HEK293 (cell line): Measurements from ENCODE around the gene TTC9.
A peak's percentile ranks its signal among the peaks of the same experiment; 100 is the strongest.

Experiments used
- CTCF ChIA-PET: fragments of 350-600 bp; formaldehyde crosslinking; extraction: SDS; loops from one replicate; lab custom pipeline; 2021; ENCODE audit warnings: antibody characterized with exemption; lab: Yijun Ruan, JAX
- POLR2A ChIA-PET: fragments of 300-600 bp; formaldehyde crosslinking; extraction: SDS; loops from one replicate; lab custom pipeline; 2020; ENCODE audit warnings: antibody characterized with exemption, inconsistent platforms; lab: Yijun Ruan, JAX
- H3K27ac ChIP-seq: fragments of 200-500 bp; sonication (Bioruptor generic); 2 replicates; pipeline ENCODE4 v1.5.1; 2014; ENCODE audit warnings: low read depth, low read length, control low read depth, inconsistent platforms; ENCODE audit errors: extremely low read depth
- H3K36me3 ChIP-seq, 2 experiments: fragments of 200-500 bp in 1 of 2; sonication (Bioruptor generic) in 1 of 2; 1 replicate in 1 of 2; 2 replicates in 1 of 2; pipeline ENCODE4 v1.5.1; 2014 to 2017; ENCODE audit warnings: inconsistent platforms in 2 of 2, low read length in 2 of 2; ENCODE audit not compliant: control insufficient read depth in 2 of 2, insufficient read depth in 1 of 2
- H3K4me1 ChIP-seq: fragments of 200-500 bp; sonication (Bioruptor generic); 2 replicates; pipeline ENCODE4 v1.5.1; 2014; ENCODE audit warnings: mild to moderate bottlenecking, low read length, inconsistent platforms; ENCODE audit not compliant: control insufficient read depth, insufficient read depth
- H3K4me3 ChIP-seq: 2 replicates; pipeline ENCODE4 v1.5.1; 2011; ENCODE audit warnings: low read depth, mild to moderate bottlenecking, control low read depth, low read length, moderate library complexity
- H3K9me3 ChIP-seq: fragments of 200-500 bp; sonication (Bioruptor generic); 2 replicates; pipeline ENCODE4 v1.5.1; 2014; ENCODE audit warnings: low read depth, low read length, inconsistent platforms; ENCODE audit not compliant: control insufficient read depth, insufficient read depth
- ATF2 ChIP-seq: fragments of 450-650 bp; formaldehyde crosslinking; IDR thresholded peaks from 2 replicates; pipeline ENCODE4 v1.5.1; 2016; ENCODE audit warnings: missing biosample characterization, missing genetic modification characterization, low read depth
- BCL11B ChIP-seq: fragments of 450-650 bp; formaldehyde crosslinking; IDR thresholded peaks from 2 replicates; pipeline ENCODE4 v1.5.1; 2016; ENCODE audit warnings: low read depth, missing biosample characterization, missing genetic modification characterization
- IKZF3 ChIP-seq: fragments of 450-650 bp; IDR thresholded peaks from 2 replicates; pipeline ENCODE4 v1.5.0; 2018; ENCODE audit warnings: missing biosample characterization, mild to moderate bottlenecking, missing genetic modification characterization, moderate library complexity
- PATZ1 ChIP-seq: fragments of 450-650 bp; formaldehyde crosslinking; IDR thresholded peaks from 2 replicates; pipeline ENCODE4 v1.5.1; 2016; ENCODE audit warnings: missing biosample characterization, missing genetic modification characterization
- PBX3 ChIP-seq: sonication (generic); formaldehyde crosslinking; IDR thresholded peaks from 2 replicates; pipeline ENCODE4 v1.8.1; 2022; ENCODE audit warnings: mild to moderate bottlenecking, moderate library complexity, missing genetic modification reagents
- PRDM1 ChIP-seq: fragments of 450-650 bp; formaldehyde crosslinking; IDR thresholded peaks from 2 replicates; pipeline ENCODE4; 2016; ENCODE audit warnings: missing biosample characterization, missing genetic modification characterization
- REPIN1 ChIP-seq: fragments of 450-650 bp; formaldehyde crosslinking; IDR thresholded peaks from 2 replicates; pipeline ENCODE4 v1.5.1; 2017; ENCODE audit warnings: missing biosample characterization, missing genetic modification characterization, low read depth
- SP7 ChIP-seq: fragments of 450-650 bp; formaldehyde crosslinking; IDR thresholded peaks from 2 replicates; pipeline ENCODE4 v1.5.1; 2016; ENCODE audit warnings: missing biosample characterization, missing genetic modification characterization
- TRIM28 ChIP-seq: IDR thresholded peaks from 2 replicates; pipeline ENCODE4 v1.6.1; 2011; ENCODE audit warnings: low read length, control low read depth, borderline replicate concordance
- ZFP37 ChIP-seq: fragments of 450-650 bp; formaldehyde crosslinking; IDR thresholded peaks from 2 replicates; pipeline ENCODE4 v1.5.1; 2016; ENCODE audit warnings: missing biosample characterization, missing genetic modification characterization
- ZFP41 ChIP-seq: fragments of 450-650 bp; formaldehyde crosslinking; IDR thresholded peaks from 2 replicates; pipeline ENCODE4 v1.5.1; 2016; ENCODE audit warnings: missing biosample characterization, missing genetic modification characterization, borderline replicate concordance
- ZIC2 ChIP-seq: fragments of 450-650 bp; formaldehyde crosslinking; IDR thresholded peaks from 2 replicates; pipeline ENCODE4 v1.5.1; 2016; ENCODE audit warnings: missing biosample characterization, missing genetic modification characterization
- ZNF121 ChIP-seq: fragments of 450-650 bp; formaldehyde crosslinking; IDR thresholded peaks from 2 replicates; pipeline ENCODE4 v1.5.1; 2016; ENCODE audit warnings: missing biosample characterization, missing genetic modification characterization
- ZNF138 ChIP-seq: fragments of 450-650 bp; formaldehyde crosslinking; IDR thresholded peaks from 2 replicates; pipeline ENCODE4 v1.5.1; 2016; ENCODE audit warnings: missing biosample characterization, missing genetic modification characterization, borderline replicate concordance
- ZNF184 ChIP-seq: fragments of 450-650 bp; IDR thresholded peaks from 2 replicates; pipeline ENCODE4 v1.5.1; 2018; ENCODE audit warnings: missing biosample characterization, mild to moderate bottlenecking, missing genetic modification characterization
- ZNF248 ChIP-seq: fragments of 450-650 bp; formaldehyde crosslinking; IDR thresholded peaks from 2 replicates; pipeline ENCODE4 v1.5.1; 2017; ENCODE audit warnings: missing biosample characterization, missing genetic modification characterization
- ZNF292 ChIP-seq: fragments of 450-650 bp; formaldehyde crosslinking; IDR thresholded peaks from 2 replicates; pipeline ENCODE4 v1.5.1; 2016; ENCODE audit warnings: low read depth, missing biosample characterization, missing genetic modification characterization, borderline replicate concordance
- ZNF335 ChIP-seq: fragments of 450-650 bp; formaldehyde crosslinking; conservative IDR thresholded peaks from 2 replicates; pipeline ENCODE4 v1.5.1; 2016; ENCODE audit warnings: missing biosample characterization, missing genetic modification characterization
- ZNF366 ChIP-seq: fragments of 450-650 bp; formaldehyde crosslinking; conservative IDR thresholded peaks from 2 replicates; pipeline ENCODE4 v1.5.1; 2016; ENCODE audit warnings: missing biosample characterization, missing genetic modification characterization
- ZNF394 ChIP-seq: fragments of 450-650 bp; formaldehyde crosslinking; IDR thresholded peaks from 2 replicates; pipeline ENCODE4 v1.5.1; 2016; ENCODE audit warnings: missing biosample characterization, missing genetic modification characterization, mild to moderate bottlenecking, moderate library complexity, borderline replicate concordance
- ZNF48 ChIP-seq: fragments of 450-650 bp; formaldehyde crosslinking; IDR thresholded peaks from 2 replicates; pipeline ENCODE4 v1.5.1; 2016; ENCODE audit warnings: missing biosample characterization, missing genetic modification characterization
- ZNF488 ChIP-seq: fragments of 450-650 bp; formaldehyde crosslinking; IDR thresholded peaks from 2 replicates; pipeline ENCODE4 v1.5.1; 2016; ENCODE audit warnings: missing biosample characterization, missing genetic modification characterization
- ZNF514 ChIP-seq: fragments of 450-650 bp; formaldehyde crosslinking; IDR thresholded peaks from 2 replicates; pipeline ENCODE4 v1.5.1; 2016; ENCODE audit warnings: missing biosample characterization, missing genetic modification characterization
- ZNF555 ChIP-seq: fragments of 450-650 bp; formaldehyde crosslinking; conservative IDR thresholded peaks from 2 replicates; pipeline ENCODE4 v1.5.1; 2017; ENCODE audit warnings: missing biosample characterization, mild to moderate bottlenecking, missing genetic modification characterization, inconsistent platforms
- ZNF623 ChIP-seq: fragments of 450-650 bp; formaldehyde crosslinking; IDR thresholded peaks from 2 replicates; pipeline ENCODE4 v1.5.1; 2016; ENCODE audit warnings: missing biosample characterization, missing genetic modification characterization
- ZNF639 ChIP-seq: fragments of 450-650 bp; formaldehyde crosslinking; IDR thresholded peaks from 2 replicates; pipeline ENCODE4 v1.5.1; 2016; ENCODE audit warnings: missing biosample characterization, missing genetic modification characterization
- ZNF654 ChIP-seq: fragments of 450-650 bp; formaldehyde crosslinking; IDR thresholded peaks from 2 replicates; pipeline ENCODE4 v1.5.1; 2016; ENCODE audit warnings: low read depth, missing biosample characterization, missing genetic modification characterization
- ZNF660 ChIP-seq: fragments of 450-650 bp; IDR thresholded peaks from 2 replicates; pipeline ENCODE4 v1.5.1; 2018; ENCODE audit warnings: missing biosample characterization, mild to moderate bottlenecking, missing genetic modification characterization
- ZNF76 ChIP-seq: fragments of 450-650 bp; formaldehyde crosslinking; IDR thresholded peaks from 2 replicates; pipeline ENCODE4; 2016; ENCODE audit warnings: low read depth, missing biosample characterization, missing genetic modification characterization, borderline replicate concordance
- ZNF837 ChIP-seq: fragments of 450-650 bp; formaldehyde crosslinking; IDR thresholded peaks from 2 replicates; pipeline ENCODE4 v1.5.1; 2016; ENCODE audit warnings: missing biosample characterization, missing genetic modification characterization
- ZSCAN4 ChIP-seq: fragments of 450-650 bp; formaldehyde crosslinking; IDR thresholded peaks from 2 replicates; pipeline ENCODE4 v1.5.1; 2017; ENCODE audit warnings: missing biosample characterization, missing genetic modification characterization

TTC9 gene

GRCh38 chr14:70713511-70713916 lies 71.8 kb downstream of the TTC9 start (continued):
- TF ChIP-seq PATZ1 (tag by site-specific recombination) = no peak
- no peak for TF ChIP-seq ZNF488 (tag by site-specific recombination)
- no peak for TF ChIP-seq ZNF639 (tag by site-specific recombination)
- no peak for TF ChIP-seq ZNF555 (tag by site-specific recombination)
- no peak for TF ChIP-seq ZNF48
- TF ChIP-seq ZSCAN4 (tag by site-specific recombination) = no peak
- TF ChIP-seq ZNF248 (tag by site-specific recombination) = no peak
- no peak for TF ChIP-seq ZNF514 (tag by site-specific recombination)
- no peak for TF ChIP-seq REPIN1 (tag by site-specific recombination)
- TF ChIP-seq ZNF623 (tag by site-specific recombination) = no peak
- no peak for TF ChIP-seq ZNF76

GRCh38 chr14:70714055-70714550 lies 72.4 kb downstream of the TTC9 start:
- Histone ChIP-seq H3K4me3 (no peak overlapping the region), H3K4me1 (0 out of 2 replicates have a peak, but pooled peaks cover 2% of the 10 kb centered on the region), H3K9me3 (no peaks in the 10 kb centered on the region), H3K36me3 (no peaks in the 10 kb centered on the region), H3K27ac (no peak overlapping the region)
- POLR2A ChIA-PET = no interaction called here
- CTCF ChIA-PET = interaction anchor here (0.6 to 3.2 kb wide), 12 partner anchors 8 to 146 kb away, joined by 3 to 29 read pairs (median 4); no protein-coding TSS in a partner anchor
- TF ChIP-seq ZNF335 = peak; percentile 75
- TF ChIP-seq ZFP37 (tag by site-specific recombination) = no peak
- peak; percentile 42; the same call in 1 of the 2 replicates for TF ChIP-seq IKZF3 (tag by site-specific recombination)
- peak; percentile 97 for TF ChIP-seq PRDM1 (tag by site-specific recombination)
- no peak for TF ChIP-seq TRIM28
- TF ChIP-seq ZNF837 (tag by site-specific recombination) = no peak
- no peak for TF ChIP-seq ZNF184 (tag by site-specific recombination)
- no peak for TF ChIP-seq SP7
- TF ChIP-seq ZFP41 (tag by site-specific recombination) = no peak
- no peak; the same call in 1 of the 2 replicates for TF ChIP-seq ZNF366
- no peak for TF ChIP-seq ZIC2 (tag by site-specific recombination)
- TF ChIP-seq ATF2 (tag by site-specific recombination) = 0 out of 2 replicates have a peak, but pooled peaks have one; percentile 30
- no peak for TF ChIP-seq ZNF138
- no peak for TF ChIP-seq ZNF394
- TF ChIP-seq ZNF660 = 0 out of 2 replicates have a peak, but pooled peaks have one; percentile 12
- TF ChIP-seq ZNF654 (tag by site-specific recombination) = peak; percentile 44
- TF ChIP-seq BCL11B (tag by site-specific recombination) = no peak
- no peak for TF ChIP-seq ZNF292 (tag by site-specific recombination)
- TF ChIP-seq ZNF121 (tag by site-specific recombination) = no peak
- TF ChIP-seq PBX3 = no peak
